Trophoblast cell (in vitro differentiated cells and primary cell): ENCODE results near the gene GNG8.

ENCODE experiments used
- DNase-seq, 2 donors: peaks; one replicate each; pipeline ENCODE4 v3.0.0-alpha.2; 2016
- H2AFZ ChIP-seq: 2 replicates; pipeline ENCODE4 v1.6.1; 2013; ENCODE audit warnings: low read length, moderate library complexity, mild to moderate bottlenecking; ENCODE audit not compliant: insufficient read depth, poor library complexity
- H2AK5ac ChIP-seq: 2 replicates; pipeline ENCODE4 v1.6.1; 2013; ENCODE audit warnings: mild to moderate bottlenecking, low read length
- H2BK120ac ChIP-seq: 2 replicates; pipeline ENCODE4 v1.6.1; 2013; ENCODE audit warnings: low read length, mild to moderate bottlenecking, moderate library complexity; ENCODE audit not compliant: insufficient read depth, poor library complexity
- H2BK12ac ChIP-seq: 2 replicates; pipeline ENCODE4 v1.6.1; 2013; ENCODE audit warnings: mild to moderate bottlenecking, low read length, moderate library complexity
- H2BK5ac ChIP-seq: 2 replicates; pipeline ENCODE4 v1.6.1; 2013; ENCODE audit warnings: low read length, low read depth, moderate library complexity, mild to moderate bottlenecking; ENCODE audit not compliant: poor library complexity
- H3K14ac ChIP-seq: 2 replicates; pipeline ENCODE4 v1.6.1; 2013; ENCODE audit warnings: mild to moderate bottlenecking, low read length
- H3K18ac ChIP-seq: 2 replicates; pipeline ENCODE4 v1.6.1; 2013; ENCODE audit warnings: mild to moderate bottlenecking, low read length
- H3K23ac ChIP-seq: 2 replicates; pipeline ENCODE4 v1.6.1; 2013; ENCODE audit warnings: low read length
- H3K27ac ChIP-seq: 2 replicates; pipeline ENCODE4 v1.5.1; 2013; ENCODE audit warnings: low read depth, mild to moderate bottlenecking, inconsistent platforms, low read length, moderate library complexity
- H3K27me3 ChIP-seq: 2 replicates; pipeline ENCODE4 v1.6.1; 2013; ENCODE audit warnings: inconsistent platforms, mild to moderate bottlenecking, low read length, moderate library complexity; ENCODE audit not compliant: insufficient read depth
- H3K36me3 ChIP-seq, 2 experiments: 1 replicate in 1 of 2; 2 replicates in 1 of 2; pipeline ENCODE4 v1.6.1; 2013; ENCODE audit warnings: low read length in 2 of 2, mild to moderate bottlenecking in 2 of 2, moderate library complexity in 1 of 2; ENCODE audit not compliant: insufficient read depth in 2 of 2, control insufficient read depth in 1 of 2
- H3K4ac ChIP-seq: 2 replicates; pipeline ENCODE4 v1.6.1; 2013; ENCODE audit warnings: low read depth, mild to moderate bottlenecking, low read length, moderate library complexity
- H3K4me1 ChIP-seq, 2 experiments: 1 replicate in 1 of 2; 2 replicates in 1 of 2; pipeline ENCODE4 v1.6.1; 2013; ENCODE audit warnings: low read length in 2 of 2, mild to moderate bottlenecking in 2 of 2, moderate library complexity in 1 of 2; ENCODE audit not compliant: insufficient read depth in 2 of 2, control insufficient read depth in 1 of 2
- H3K4me2 ChIP-seq: 2 replicates; pipeline ENCODE4 v1.6.1; 2013; ENCODE audit warnings: inconsistent platforms, mild to moderate bottlenecking, low read length, moderate library complexity
- H3K4me3 ChIP-seq: 2 replicates; pipeline ENCODE4 v1.5.1; 2013; ENCODE audit warnings: mild to moderate bottlenecking, low read depth, low read length, inconsistent platforms
- H3K79me1 ChIP-seq: one replicate; pipeline ENCODE4 v1.6.1; 2013; ENCODE audit warnings: low read length
- H3K79me2 ChIP-seq: 2 replicates; pipeline ENCODE4 v1.6.1; 2013; ENCODE audit warnings: low read length, mild to moderate bottlenecking; ENCODE audit not compliant: control insufficient read depth, insufficient read depth, poor library complexity
- H3K9ac ChIP-seq: 2 replicates; pipeline ENCODE4 v1.6.1; 2013; ENCODE audit warnings: mild to moderate bottlenecking, low read length
- H3K9me3 ChIP-seq: 2 replicates; pipeline ENCODE4 v1.6.1; 2013; ENCODE audit warnings: low read depth, mild to moderate bottlenecking, control low read depth, inconsistent platforms, low read length; ENCODE audit not compliant: insufficient read depth
- H4K12ac ChIP-seq: 2 replicates; pipeline ENCODE4 v1.6.1; 2013; ENCODE audit warnings: low read depth, mild to moderate bottlenecking, low read length, moderate library complexity
- H4K8ac ChIP-seq: 2 replicates; pipeline ENCODE4 v1.6.1; 2013; ENCODE audit warnings: low read depth, mild to moderate bottlenecking, low read length, moderate library complexity
- H4K91ac ChIP-seq: one replicate; pipeline ENCODE4 v1.6.1; 2013; ENCODE audit warnings: low read depth, mild to moderate bottlenecking, low read length, moderate library complexity
- WGBS: extraction: QIAGEN DNeasy Blood & Tissue Kit; methylation state at CpG from one replicate; pipeline ENCODE4 v1.1.7; 2013; ENCODE audit warnings: missing lambda C conversion rate; ENCODE audit not compliant: insufficient read length, insufficient coverage; ENCODE audit errors: extremely low coverage; 5-methylcytosine and 5-hydroxymethylcytosine counted together

Gene GNG8

GRCh38 chr19:46599716-46600373, 36.2 kb downstream of the GNG8 start:
- H3K4me2 ChIP-seq: peak overlapping the region; percentile 72
- DNase-seq: no peak
- H3K9me3 ChIP-seq: peaks cover 2% of the 10 kb centered on the region
- no peak overlapping the region for H2BK120ac ChIP-seq
- peaks cover 0 to 8% of the 10 kb centered on the region in 2 experiments for H3K36me3 ChIP-seq
- H4K8ac ChIP-seq: peak overlapping the region; percentile 87
- H2BK5ac ChIP-seq: no peak overlapping the region
- peak overlapping the region; percentile 97 for H4K91ac ChIP-seq
- H3K27me3 ChIP-seq: no peaks in the 10 kb centered on the region
- peaks cover 26% of the 10 kb centered on the region for H3K79me2 ChIP-seq
- peak overlapping the region; percentile 72 for H2AFZ ChIP-seq
- H3K79me1 ChIP-seq: peaks cover 14% of the 10 kb centered on the region
- no CpG with 5 or more reads among the region's 9 CpGs for WGBS
- no peak overlapping the region for H3K9ac ChIP-seq
- no peak overlapping the region for H3K23ac ChIP-seq
- peak overlapping the region; percentile 16 for H3K4me3 ChIP-seq
- no peak overlapping the region for H3K27ac ChIP-seq
- H3K4ac ChIP-seq: peak overlapping the region; percentile 76
- peak overlapping the region; percentile 96 for H3K14ac ChIP-seq
- peaks cover 11 to 13% of the 10 kb centered on the region in 2 experiments for H3K4me1 ChIP-seq
- peak overlapping the region; percentile 78 for H4K12ac ChIP-seq
- peak overlapping the region; percentile 87 for H3K18ac ChIP-seq
- H2AK5ac ChIP-seq: peak overlapping the region; percentile 65
- no peak overlapping the region for H2BK12ac ChIP-seq

GRCh38 chr19:46598372-46598917, 37.6 kb downstream of the GNG8 start:
- Histone ChIP-seq H3K18ac (no peak overlapping the region), H4K8ac (no peak overlapping the region), H2AK5ac (no peak overlapping the region), H3K4me2 (no peak overlapping the region), H4K91ac (no peak overlapping the region), H2AFZ (no peak overlapping the region), H3K27ac (no peak overlapping the region), H2BK120ac (no peak overlapping the region), H3K9me3 (peaks cover 2% of the 10 kb centered on the region), H3K14ac (no peak overlapping the region), H3K4me3 (no peak overlapping the region), H3K79me2 (peaks cover 26% of the 10 kb centered on the region), H3K79me1 (peaks cover 14% of the 10 kb centered on the region), H3K23ac (no peak overlapping the region), H3K27me3 (no peaks in the 10 kb centered on the region), H2BK12ac (no peak overlapping the region), H4K12ac (no peak overlapping the region), H2BK5ac (no peak overlapping the region), H3K36me3 (peaks cover 0 to 7% of the 10 kb centered on the region in 2 experiments), H3K4ac (no peak overlapping the region), H3K4me1 (peaks cover 11 to 13% of the 10 kb centered on the region in 2 experiments), H3K9ac (no peak overlapping the region)
- DNase-seq: no peak
- WGBS: no CpG with 5 or more reads among the region's 4 CpGs

- no peak overlapping the region for H3K4me3 ChIP-seq
- H2AK5ac ChIP-seq: no peak overlapping the region
- H2BK12ac ChIP-seq: no peak overlapping the region
- no peaks in the 10 kb centered on the region for H3K36me3 ChIP-seq
- H3K79me1 ChIP-seq: peaks cover 8% of the 10 kb centered on the region
- no peaks in the 10 kb centered on the region for H3K27me3 ChIP-seq
- H3K18ac ChIP-seq: no peak overlapping the region
- no peak overlapping the region for H2BK120ac ChIP-seq
- no peak overlapping the region for H4K91ac ChIP-seq
- H2BK5ac ChIP-seq: no peak overlapping the region
- H3K4me1 ChIP-seq: peaks cover 0 to 3% of the 10 kb centered on the region in 2 experiments
- H3K4ac ChIP-seq: no peak overlapping the region
- no peak for DNase-seq
- H3K79me2 ChIP-seq: peaks cover 4% of the 10 kb centered on the region
- H3K9me3 ChIP-seq: peaks cover 2% of the 10 kb centered on the region
- no peak overlapping the region for H4K12ac ChIP-seq
- no peak overlapping the region for H4K8ac ChIP-seq
- no CpG with 5 or more reads among the region's 6 CpGs for WGBS
- no peak overlapping the region for H3K9ac ChIP-seq
- no peak overlapping the region for H2AFZ ChIP-seq
- H3K4me2 ChIP-seq: no peak overlapping the region
- H3K27ac ChIP-seq: no peak overlapping the region
- no peak overlapping the region for H3K23ac ChIP-seq
- H3K14ac ChIP-seq: no peak overlapping the region
Observed at GRCh38 chr19:46596008-46596407, 40.0 kb downstream of the GNG8 start.

DNA sequence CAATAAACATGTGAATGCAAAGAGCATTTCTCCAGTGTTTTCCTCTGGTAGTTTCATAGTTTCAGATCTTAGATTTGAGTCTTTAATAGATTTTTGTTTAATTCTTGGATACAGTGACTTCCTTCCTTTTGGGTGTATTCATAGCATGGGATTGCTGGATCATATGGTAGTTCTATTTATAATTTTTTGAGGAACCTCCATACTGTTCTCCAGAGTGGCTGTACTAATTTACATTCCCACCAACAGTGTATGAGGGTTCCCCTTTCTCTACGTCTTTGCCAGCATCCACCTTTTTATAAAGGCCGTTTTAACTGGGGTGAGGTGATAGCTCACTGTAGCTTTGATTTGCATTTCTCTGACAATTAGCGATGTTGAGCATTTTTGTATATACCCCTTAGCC, 44.1 kb downstream of the GNG8 start:
- Histone ChIP-seq H2BK5ac (no peak overlapping the region), H3K9me3 (no peaks in the 10 kb centered on the region)
- no CpG with 5 or more reads among the region's 3 CpGs for WGBS

More for the DNA sequence above, 44.1 kb downstream of the GNG8 start:
- Histone ChIP-seq H3K27ac (no peak overlapping the region), H3K18ac (no peak overlapping the region), H3K4me2 (no peak overlapping the region), H2AK5ac (no peak overlapping the region), H2AFZ (no peak overlapping the region), H2BK12ac (no peak overlapping the region), H3K23ac (no peak overlapping the region), H3K79me1 (no peaks in the 10 kb centered on the region), H3K27me3 (no peaks in the 10 kb centered on the region), H4K8ac (no peak overlapping the region), H4K12ac (no peak overlapping the region), H2BK120ac (no peak overlapping the region), H3K9ac (no peak overlapping the region), H3K36me3 (no peaks in the 10 kb centered on the region), H3K4me3 (no peak overlapping the region), H3K79me2 (no peaks in the 10 kb centered on the region), H4K91ac (no peak overlapping the region), H3K4me1 (no peaks in the 10 kb centered on the region), H3K4ac (no peak overlapping the region), H3K14ac (no peak overlapping the region)
- DNase-seq: no peak
